Measurements from ENCODE around the gene PPP1R37. TPM values are rescaled to one million over a fixed set of nuclear protein-coding genes. Genes with fewer than 3 reads are reported as not detected.

PPP1R37 gene
- total RNA-seq, 2 experiments from 2014 or later, result 18.7 to 30.0 TPM

DNA sequence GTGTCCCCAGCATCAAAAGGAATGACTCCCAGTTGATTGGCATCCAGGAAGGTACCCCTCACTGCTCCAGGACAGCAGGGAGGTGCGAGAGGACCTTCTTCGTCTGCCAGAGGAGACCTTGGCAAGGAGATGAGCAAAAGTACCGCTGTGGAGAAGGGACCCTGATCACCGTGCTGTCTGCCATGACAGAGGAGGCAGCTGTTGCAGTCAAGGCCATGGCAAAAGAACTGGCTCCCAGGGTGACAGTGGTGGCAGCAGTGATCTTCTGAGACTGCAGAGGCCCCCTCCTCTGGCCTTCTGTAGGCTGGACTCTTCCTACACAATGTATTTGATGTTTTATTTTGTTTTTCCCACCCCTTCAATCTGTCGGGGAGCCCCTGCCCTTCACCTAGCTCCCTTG is 35.8 kb downstream of the PPP1R37 start:
- Mint-ChIP-seq H3K36me3 (no peaks in the 10 kb centered on the region), H3K4me3 (no peak overlapping the region), H3K4me1 (peaks cover 15% of the 10 kb centered on the region), H3K27me3 (no peaks in the 10 kb centered on the region), H3K9me3 (ENCODE audit: low read depth) (no peaks in the 10 kb centered on the region), H3K27ac (no peak overlapping the region)
- no peak for ATAC-seq
- CTCF ChIA-PET, result interaction anchor here (1.4 kb wide), 1 partner anchor 15 kb away, joined by 3 read pairs; no protein-coding TSS in a partner anchor
- no peak for DNase-seq

DNA sequence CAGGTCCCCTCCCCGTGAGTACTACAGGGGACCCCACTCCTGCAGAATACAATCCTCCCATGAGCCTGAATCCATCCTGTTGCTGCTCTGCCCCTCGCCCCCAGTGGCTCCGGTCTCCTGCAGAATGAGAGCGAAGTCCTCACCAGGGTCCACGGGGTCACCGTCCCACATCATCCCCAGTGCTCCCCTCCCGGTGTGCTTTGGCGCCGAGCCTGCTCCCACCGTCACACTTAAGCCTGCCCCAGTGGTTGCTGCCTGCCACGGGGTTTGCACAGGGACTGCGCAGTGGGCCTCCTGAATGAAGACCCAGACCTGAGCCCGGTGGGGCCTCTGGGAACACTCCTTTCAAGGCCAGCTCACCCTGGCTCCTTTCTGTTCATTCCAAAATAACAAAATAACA is 37.3 kb downstream of the PPP1R37 start:
- Mint-ChIP-seq H3K36me3 (no peaks in the 10 kb centered on the region), H3K4me3 (no peak overlapping the region), H3K27me3 (no peaks in the 10 kb centered on the region), H3K27ac (no peak overlapping the region), H3K4me1 (peaks cover 13% of the 10 kb centered on the region), H3K9me3 (ENCODE audit: low read depth) (no peaks in the 10 kb centered on the region)
- DNase-seq (no peak), ATAC-seq (no peak)
- CTCF ChIA-PET, result no interaction called here

DNA sequence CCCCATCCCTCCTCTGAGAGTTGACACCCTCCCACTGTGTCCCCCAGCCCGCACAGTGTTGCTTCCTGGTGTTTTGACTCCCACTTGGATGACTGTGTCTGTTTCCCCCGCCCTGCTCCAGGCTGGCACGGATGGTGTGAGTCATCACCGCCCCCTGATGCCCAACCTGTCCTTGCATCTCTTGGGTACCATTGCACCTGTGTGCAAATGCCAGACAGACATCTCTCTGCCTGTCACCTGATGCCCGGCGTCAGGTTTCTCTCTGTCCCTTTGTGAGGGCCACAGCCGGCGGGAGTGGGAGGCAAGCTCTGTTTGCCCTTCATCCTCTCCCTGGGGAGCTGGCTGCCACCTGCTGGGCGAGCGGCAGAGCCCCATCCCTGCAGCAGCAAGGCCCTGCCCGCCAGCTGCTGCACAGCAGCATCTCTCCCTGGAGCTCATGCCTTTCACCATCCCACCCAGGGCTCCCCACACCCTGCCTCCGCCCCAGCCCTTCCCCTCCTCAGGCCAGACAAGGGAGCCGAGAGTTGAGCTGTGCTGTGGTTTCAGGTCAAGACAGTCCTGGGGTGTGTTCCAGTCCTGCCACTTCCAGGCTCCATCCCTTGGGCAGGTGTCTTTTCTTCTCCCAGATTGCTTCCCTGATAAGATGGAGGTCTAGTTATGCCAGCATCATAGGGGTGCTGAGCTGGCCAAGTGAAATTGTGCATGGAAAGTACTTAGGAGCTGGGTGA is 38.1 kb downstream of the PPP1R37 start:
- no peak overlapping the region for H3K27ac Mint-ChIP-seq
- H3K4me1 Mint-ChIP-seq, result peaks cover 10% of the 10 kb centered on the region
- CTCF ChIA-PET, result interaction anchor here (0.7 to 1.2 kb wide), 4 partner anchors 12 to 59 kb away, joined by 3 to 5 read pairs (median 3); partner anchors contain the start of genes BLOC1S3 and TRAPPC6A
- no peaks in the 10 kb centered on the region for H3K27me3 Mint-ChIP-seq
- H3K36me3 Mint-ChIP-seq, result no peaks in the 10 kb centered on the region
- DNase-seq (no peak), ATAC-seq (no peak)
- no peak overlapping the region for H3K4me3 Mint-ChIP-seq
- no peaks in the 10 kb centered on the region for H3K9me3 Mint-ChIP-seq (ENCODE audit: low read depth)

DNA sequence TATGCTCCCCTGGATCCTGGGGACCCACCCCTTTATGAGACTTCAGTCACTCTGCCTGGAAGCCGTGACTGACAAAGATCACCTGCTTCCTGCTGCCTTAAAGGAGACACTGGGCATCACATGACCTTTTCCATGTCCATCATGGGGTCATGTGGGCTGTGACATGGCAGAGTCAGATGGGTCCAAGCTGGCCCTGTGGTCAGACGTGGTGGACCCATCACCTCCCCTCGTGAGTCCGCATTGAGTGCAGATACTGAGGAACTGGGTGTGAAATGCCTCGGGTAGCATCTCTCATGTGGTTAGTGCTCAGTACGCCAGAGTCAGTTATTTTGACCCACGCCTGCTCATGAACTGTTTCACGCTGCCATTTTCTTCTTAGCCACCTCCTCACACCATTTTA is 40.7 kb downstream of the PPP1R37 start:
- no peak overlapping the region for H3K4me3 Mint-ChIP-seq
- peaks cover 12% of the 10 kb centered on the region for H3K4me1 Mint-ChIP-seq
- no peaks in the 10 kb centered on the region for H3K36me3 Mint-ChIP-seq
- H3K9me3 Mint-ChIP-seq (ENCODE audit: low read depth), result no peaks in the 10 kb centered on the region
- no peaks in the 10 kb centered on the region for H3K27me3 Mint-ChIP-seq
- DNase-seq, result no peak
- CTCF ChIA-PET, result interaction anchor here (0.6 to 1.5 kb wide), 2 partner anchors 42 to 323 kb away, joined by 4 to 5 read pairs; no protein-coding TSS in a partner anchor
- no peak overlapping the region for H3K27ac Mint-ChIP-seq
- ATAC-seq, result no peak

DNA sequence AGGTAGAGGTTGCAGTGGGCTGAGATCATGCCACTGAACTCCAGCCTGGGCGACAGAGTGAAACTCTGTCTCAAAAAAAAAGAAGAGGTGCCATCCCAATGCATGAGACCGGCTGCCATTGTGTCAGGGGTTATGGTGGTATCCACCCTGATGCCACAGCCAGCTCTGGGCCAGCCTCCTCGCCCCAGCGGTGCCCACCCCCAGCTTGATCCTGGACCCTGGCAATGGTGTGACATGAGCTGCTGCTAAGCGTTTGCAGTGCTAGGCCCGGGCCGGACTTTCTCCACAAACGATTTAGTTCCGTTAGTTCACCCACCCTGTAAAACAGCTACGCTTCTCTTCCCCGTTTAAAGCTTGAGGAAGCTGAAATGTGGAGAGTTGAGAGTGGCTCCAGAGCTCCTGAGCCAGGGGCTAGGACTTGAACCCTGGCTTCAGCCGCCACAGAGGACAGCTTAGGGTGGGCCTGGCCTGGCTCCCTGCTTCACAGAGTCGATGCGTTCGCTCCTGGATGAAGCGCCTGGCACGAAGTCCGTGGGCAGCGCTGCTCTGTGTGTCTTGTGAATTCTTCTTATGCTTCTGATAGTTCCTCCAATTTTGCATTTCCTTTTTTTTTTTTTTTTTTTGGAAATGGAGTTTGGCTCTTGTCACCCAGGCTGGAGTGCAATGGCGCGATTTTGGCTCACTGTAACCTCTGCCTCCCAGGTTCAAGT is 42.4 kb downstream of the PPP1R37 start:
- no peak overlapping the region for H3K4me3 Mint-ChIP-seq
- no peak for ATAC-seq

DNA sequence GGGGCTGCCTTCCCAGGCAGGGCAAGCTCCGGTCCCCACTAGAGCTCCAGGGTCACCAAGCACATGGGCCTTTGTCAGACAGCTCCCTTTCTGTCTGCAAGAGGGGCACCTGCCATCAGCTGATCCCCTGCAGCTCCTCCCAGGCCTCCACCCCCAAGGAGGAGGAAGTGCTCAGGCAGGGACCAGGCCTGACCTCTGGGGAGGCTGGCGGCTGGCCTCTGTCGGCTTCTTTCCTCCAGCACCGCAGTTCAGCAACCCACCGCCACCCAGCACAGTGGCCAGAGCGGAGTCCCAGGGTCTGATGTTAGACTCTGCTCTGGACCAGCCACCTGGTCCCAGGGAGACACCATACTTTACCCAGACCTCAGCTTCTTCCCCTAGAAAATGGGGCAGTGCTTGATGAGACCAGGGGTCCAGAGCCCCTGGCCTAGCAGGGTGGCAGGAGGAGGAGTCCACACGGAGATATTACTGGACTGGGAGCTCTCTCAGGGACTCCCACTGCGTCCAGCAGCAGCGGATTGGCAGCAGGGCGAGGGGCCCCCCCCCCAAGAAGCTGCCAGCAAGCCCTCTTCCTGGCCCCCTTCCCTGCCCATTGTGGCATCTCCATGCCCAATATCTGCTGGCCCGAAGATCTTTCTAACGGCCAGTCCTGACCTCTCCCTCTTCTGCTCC is 43.7 kb downstream of the PPP1R37 start:
- Mint-ChIP-seq H3K4me3 (no peak overlapping the region), H3K4me1 (peaks cover 7% of the 10 kb centered on the region), H3K27me3 (no peaks in the 10 kb centered on the region), H3K36me3 (no peaks in the 10 kb centered on the region), H3K9me3 (ENCODE audit: low read depth) (no peaks in the 10 kb centered on the region), H3K27ac (no peak overlapping the region)
- ATAC-seq (no peak), DNase-seq (no peak)
- CTCF ChIA-PET, result interaction anchor here (0.7 to 1.6 kb wide), 2 partner anchors 35 to 77 kb away, joined by 3 to 4 read pairs; no protein-coding TSS in a partner anchor

More for the DNA sequence above, 42.4 kb downstream of the PPP1R37 start:
- H3K27me3 Mint-ChIP-seq, result no peaks in the 10 kb centered on the region
- no peak for DNase-seq
- no peaks in the 10 kb centered on the region for H3K36me3 Mint-ChIP-seq
- H3K27ac Mint-ChIP-seq, result no peak overlapping the region
- no peaks in the 10 kb centered on the region for H3K9me3 Mint-ChIP-seq (ENCODE audit: low read depth)
- peaks cover 12% of the 10 kb centered on the region for H3K4me1 Mint-ChIP-seq
- CTCF ChIA-PET, result interaction anchor here (1.1 to 1.6 kb wide), 2 partner anchors 10 to 76 kb away, joined by 3 to 4 read pairs; no protein-coding TSS in a partner anchor

DNA sequence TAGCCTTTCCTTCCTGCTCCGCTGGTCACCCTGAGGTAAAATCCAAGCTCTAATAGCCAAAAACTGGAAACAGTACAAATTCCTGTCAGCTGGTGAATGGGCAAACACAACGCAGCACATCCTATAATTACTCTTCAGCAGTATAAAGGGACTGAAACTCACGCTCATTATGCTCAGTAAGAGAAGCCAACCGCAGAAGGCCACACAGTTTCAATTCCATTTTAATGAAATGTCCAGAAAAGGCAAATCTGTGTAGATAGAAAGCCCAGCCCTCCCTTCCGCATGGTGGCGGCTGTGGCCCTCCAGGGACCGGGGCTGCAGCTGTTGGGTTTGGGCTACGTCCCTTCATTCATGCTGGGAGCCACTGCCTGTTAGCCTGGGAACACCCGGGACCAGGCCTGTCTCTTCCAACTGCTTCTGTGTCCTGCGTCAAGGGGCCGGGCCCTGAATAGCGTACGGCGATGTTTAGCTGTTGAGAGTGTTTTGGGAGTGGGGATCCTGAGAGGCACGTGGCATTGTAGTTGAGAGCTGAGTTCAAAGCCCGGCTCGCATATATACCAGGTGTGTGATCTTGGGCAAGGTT is 44.3 kb downstream of the PPP1R37 start:
- no peaks in the 10 kb centered on the region for H3K36me3 Mint-ChIP-seq
- peaks cover 5% of the 10 kb centered on the region for H3K4me1 Mint-ChIP-seq
- H3K27ac Mint-ChIP-seq, result no peak overlapping the region
- no peaks in the 10 kb centered on the region for H3K27me3 Mint-ChIP-seq
- H3K4me3 Mint-ChIP-seq, result no peak overlapping the region
- ATAC-seq (no peak), DNase-seq (no peak)
- CTCF ChIA-PET, result interaction anchor here (0.7 to 1.2 kb wide), 2 partner anchors 11 to 34 kb away, joined by 3 to 6 read pairs; no protein-coding TSS in a partner anchor
- no peaks in the 10 kb centered on the region for H3K9me3 Mint-ChIP-seq (ENCODE audit: low read depth)

DNA sequence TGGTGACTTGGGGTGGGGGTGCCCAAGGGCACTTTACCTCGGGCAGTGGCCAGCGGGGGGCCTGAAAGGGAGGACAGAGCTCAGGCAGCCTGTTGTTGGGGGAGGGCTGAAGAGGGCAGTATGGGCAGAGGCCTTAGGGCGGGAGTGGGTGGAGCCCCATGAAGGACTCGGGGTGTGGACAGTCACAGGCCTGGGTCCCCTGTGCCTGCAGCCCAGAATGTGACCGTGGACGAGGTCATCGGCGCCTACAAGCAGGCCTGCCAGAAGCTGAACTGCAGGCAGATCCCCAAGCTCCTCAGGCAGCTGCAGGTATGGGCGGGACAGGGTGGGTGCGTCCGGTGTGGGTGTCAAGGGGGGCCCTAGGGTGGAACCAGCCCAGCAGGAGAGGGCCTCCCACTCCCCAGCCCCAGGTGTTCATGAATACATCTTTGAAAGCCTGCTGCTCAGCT is 45.3 kb downstream of the PPP1R37 start:
- no peak for ATAC-seq
- no peaks in the 10 kb centered on the region for H3K27me3 Mint-ChIP-seq
- H3K4me3 Mint-ChIP-seq, result no peak overlapping the region
- H3K36me3 Mint-ChIP-seq, result peaks cover 1% of the 10 kb centered on the region
- H3K9me3 Mint-ChIP-seq (ENCODE audit: low read depth), result no peaks in the 10 kb centered on the region
- H3K4me1 Mint-ChIP-seq, result peaks cover 5% of the 10 kb centered on the region
- no peak for DNase-seq
- H3K27ac Mint-ChIP-seq, result no peak overlapping the region
- CTCF ChIA-PET, result interaction anchor here (0.7 to 1.2 kb wide), 2 partner anchors 13 to 49 kb away, joined by 3 to 6 read pairs; no protein-coding TSS in a partner anchor

DNA sequence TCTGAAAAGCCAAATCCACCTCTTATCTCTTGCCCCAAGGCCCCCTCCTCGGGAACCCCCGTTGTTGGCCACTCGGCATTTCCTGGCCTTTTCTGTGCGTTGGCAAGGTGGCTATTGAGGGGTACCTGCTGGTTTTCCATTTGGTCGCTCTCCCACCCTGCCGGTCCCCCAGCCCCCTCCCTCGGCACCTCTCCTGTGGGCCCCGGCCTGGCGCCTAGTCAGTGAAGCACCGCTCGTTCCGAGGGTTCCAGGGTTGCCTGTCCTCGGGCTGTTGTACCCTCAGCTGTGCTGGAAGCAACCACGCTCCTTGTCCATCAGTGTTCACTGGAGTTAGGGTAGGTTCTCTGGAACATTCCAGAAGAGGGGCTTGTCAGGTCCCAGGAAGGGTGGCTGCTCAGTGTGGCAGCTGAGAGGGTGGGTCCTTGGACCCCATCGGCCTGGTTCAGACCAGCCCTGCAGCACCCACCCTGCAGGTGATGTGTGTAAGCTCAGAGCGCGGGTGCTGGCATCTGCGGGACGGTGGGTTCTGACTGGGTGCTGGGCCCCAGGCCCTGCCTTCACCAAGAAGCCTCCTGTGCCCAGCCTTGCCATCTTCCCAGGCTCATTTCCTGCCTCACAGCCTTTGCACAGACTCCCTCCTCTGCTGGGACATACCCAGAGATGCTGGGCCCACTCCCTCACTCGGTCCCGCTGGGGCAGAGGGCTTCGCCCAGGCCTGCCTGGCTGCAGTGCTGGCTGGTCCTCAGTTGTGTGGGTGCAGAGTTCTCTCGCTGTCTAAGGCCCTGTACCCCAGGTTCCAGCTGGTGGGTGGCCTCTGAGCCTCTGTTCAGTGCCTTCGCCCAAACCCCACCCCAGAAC is 46.5 kb downstream of the PPP1R37 start:
- no peak overlapping the region for H3K4me3 Mint-ChIP-seq
- CTCF ChIA-PET, result interaction anchor here (0.7 kb wide), 1 partner anchor 48 kb away, joined by 3 read pairs; no protein-coding TSS in a partner anchor
- H3K36me3 Mint-ChIP-seq, result peaks cover 1% of the 10 kb centered on the region
- H3K27ac Mint-ChIP-seq, result no peak overlapping the region
- no peak for ATAC-seq
- no peaks in the 10 kb centered on the region for H3K9me3 Mint-ChIP-seq (ENCODE audit: low read depth)
- DNase-seq, result no peak
- H3K4me1 Mint-ChIP-seq, result peaks cover 5% of the 10 kb centered on the region
- no peaks in the 10 kb centered on the region for H3K27me3 Mint-ChIP-seq

DNA sequence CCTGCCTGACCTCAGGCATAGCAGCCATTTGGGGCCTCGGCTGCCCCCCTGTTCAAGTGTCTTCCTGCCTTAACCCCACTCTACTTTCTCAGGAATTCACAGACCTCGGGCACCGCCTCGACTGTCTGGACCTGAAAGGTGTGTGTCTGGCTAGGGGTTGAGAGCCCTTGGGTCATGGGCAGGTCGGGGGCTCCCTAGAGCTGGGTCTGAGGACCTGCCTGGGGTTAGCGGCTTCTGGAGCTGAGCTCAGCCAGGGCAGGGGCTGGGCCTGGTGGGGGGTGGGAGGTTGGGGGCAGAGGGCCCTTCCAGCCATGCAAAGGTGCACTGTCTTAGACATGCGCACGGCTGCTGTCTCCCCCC is 47.1 kb downstream of the PPP1R37 start:
- DNase-seq (no peak), ATAC-seq (no peak)
- Mint-ChIP-seq H3K4me1 (peaks cover 5% of the 10 kb centered on the region), H3K27me3 (no peaks in the 10 kb centered on the region), H3K9me3 (ENCODE audit: low read depth) (no peaks in the 10 kb centered on the region), H3K36me3 (peaks cover 1% of the 10 kb centered on the region), H3K27ac (no peak overlapping the region), H3K4me3 (no peak overlapping the region)
- CTCF ChIA-PET, result no interaction called here

DNA sequence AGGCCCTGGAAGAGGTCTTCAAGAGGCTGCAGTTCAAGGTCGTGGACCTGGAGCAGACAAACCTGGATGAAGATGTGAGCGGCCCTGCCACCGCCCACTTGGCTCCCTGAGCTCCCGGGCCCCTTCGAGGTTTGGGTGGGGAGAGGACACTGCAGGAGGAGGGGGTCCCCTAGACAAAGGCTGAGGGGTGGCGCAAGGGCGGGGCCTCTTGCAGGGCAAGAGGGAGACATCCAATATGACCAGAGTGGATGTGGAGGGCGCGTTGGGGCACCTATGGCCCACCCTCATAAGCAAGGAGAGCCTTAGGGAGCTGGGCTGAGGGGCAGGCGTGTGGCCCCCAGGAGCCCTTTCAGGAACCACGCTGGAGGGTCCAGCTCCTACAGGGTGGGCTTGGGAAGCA is 47.6 kb downstream of the PPP1R37 start:
- CTCF ChIA-PET, result no interaction called here
- peaks cover 1% of the 10 kb centered on the region for H3K36me3 Mint-ChIP-seq
- H3K9me3 Mint-ChIP-seq (ENCODE audit: low read depth), result no peaks in the 10 kb centered on the region
- peaks cover 5% of the 10 kb centered on the region for H3K4me1 Mint-ChIP-seq
- no peak for ATAC-seq
- DNase-seq, result no peak
- no peak overlapping the region for H3K27ac Mint-ChIP-seq
- H3K27me3 Mint-ChIP-seq, result no peaks in the 10 kb centered on the region
- H3K4me3 Mint-ChIP-seq, result no peak overlapping the region

DNA sequence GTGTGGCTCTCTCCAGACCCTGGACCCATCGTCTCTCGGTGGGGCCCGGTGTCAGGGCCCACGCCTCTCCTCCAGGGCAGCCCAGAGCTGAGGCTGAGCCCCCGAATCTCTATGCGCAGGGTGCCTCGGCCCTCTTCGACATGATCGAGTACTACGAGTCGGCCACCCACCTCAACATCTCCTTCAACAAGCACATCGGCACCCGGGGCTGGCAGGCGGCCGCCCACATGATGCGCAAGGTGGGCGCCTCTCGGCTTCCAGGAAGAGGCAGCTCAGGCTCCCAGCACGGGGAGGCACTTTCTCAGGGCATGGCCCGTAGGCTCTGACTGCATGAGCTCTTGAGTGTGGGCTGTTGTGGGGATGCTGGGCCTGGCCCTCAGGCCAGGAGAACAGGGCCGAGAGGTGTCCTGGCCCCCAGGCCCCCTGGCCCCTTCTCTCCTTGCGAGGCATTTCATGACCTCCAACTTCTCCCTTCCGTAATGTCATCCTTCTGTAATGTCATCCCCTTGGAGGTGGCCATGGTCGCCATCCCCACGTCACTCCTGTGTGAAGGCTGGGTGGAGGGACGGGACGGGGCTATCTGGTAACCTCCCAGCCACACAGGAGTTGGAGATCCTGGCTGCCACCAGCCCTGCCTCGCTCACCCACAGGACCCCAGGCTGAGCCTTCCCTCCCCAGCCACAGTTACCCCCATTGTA is 48.4 kb downstream of the PPP1R37 start:
- CTCF ChIA-PET, result no interaction called here
- Mint-ChIP-seq H3K36me3 (peaks cover 1% of the 10 kb centered on the region), H3K4me3 (no peak overlapping the region), H3K27ac (no peak overlapping the region), H3K27me3 (no peaks in the 10 kb centered on the region), H3K4me1 (peaks cover 3% of the 10 kb centered on the region), H3K9me3 (ENCODE audit: low read depth) (no peaks in the 10 kb centered on the region)
- no peak for ATAC-seq
- no peak for DNase-seq

Data from activated CD8-positive, alpha-beta memory T cell treated with anti-CD3 and anti-CD28 coated beads, Interleukin-2, amount 10 ng/mL, durations not matched to agents 7 days and 5 days (primary cell).